ENCODE data around the gene SLC51A. TPM values are rescaled to one million over a fixed set of nuclear protein-coding genes. Genes with fewer than 3 reads are reported as not detected.

Gene SLC51A
- total RNA-seq, 1 donor from 2014 or later: not detected

- peaks cover 21% of the 10 kb centered on the region for H3K4me1 Mint-ChIP-seq (ENCODE audit: low read depth, unreplicated experiment)
- peaks cover 8% of the 10 kb centered on the region for H3K36me3 ChIP-seq (ENCODE audit: insufficient read depth, low read length)
Observed at GRCh38 chr3:196272826-196273225, 56.5 kb downstream of the SLC51A start.

DNA sequence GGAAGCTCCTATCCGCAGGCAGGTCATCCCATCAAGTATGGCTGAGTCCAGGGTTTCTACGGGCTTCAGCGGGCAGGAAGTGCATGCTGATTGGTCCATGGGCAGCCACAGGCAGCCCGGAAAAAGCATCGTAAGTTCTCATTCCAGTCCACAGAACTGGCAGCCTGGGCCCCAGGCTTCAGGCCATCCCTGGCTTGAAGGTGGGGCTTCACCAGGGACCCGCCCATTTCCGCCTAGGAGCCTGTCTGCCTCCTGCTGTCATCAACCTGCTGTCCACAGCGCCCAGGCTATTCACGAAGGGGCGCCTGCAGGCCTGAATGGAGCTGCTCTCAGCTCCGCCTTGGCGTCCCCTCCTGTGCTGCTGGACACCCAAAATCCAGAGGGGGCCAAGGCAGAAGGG is 57.3 kb downstream of the SLC51A start:
- no peak overlapping the region for H3K4me3 Mint-ChIP-seq (ENCODE audit: unreplicated experiment)
- no peaks in the 10 kb centered on the region for H3K9me3 Mint-ChIP-seq (ENCODE audit: unreplicated experiment)
- Histone ChIP-seq H3K79me2 (ENCODE audit: insufficient read depth, low read length) (peaks cover 76% of the 10 kb centered on the region), H3K9me3 (ENCODE audit: insufficient read depth, low read depth, low read length) (no peaks in the 10 kb centered on the region), H3K4me3 (ENCODE audit: insufficient read depth, low read depth, low read length) (no peak overlapping the region), H3K36me3 (ENCODE audit: insufficient read depth, low read length) (peaks cover 4% of the 10 kb centered on the region), H3K9ac (ENCODE audit: low read length) (no peak overlapping the region), H2AFZ (ENCODE audit: low read depth, low read length) (no peak overlapping the region), H3K4me2 (ENCODE audit: low read length) (no peak overlapping the region), H3K27me3 (ENCODE audit: insufficient read depth, low read length) (no peaks in the 10 kb centered on the region), H4K20me1 (ENCODE audit: insufficient read depth, low read length) (peaks cover 40% of the 10 kb centered on the region), H3K4me1 (ENCODE audit: insufficient read depth, low read length) (peaks cover 14% of the 10 kb centered on the region), H3K27ac (ENCODE audit: low read depth, low read length) (no peak overlapping the region)
- DNase-seq (ENCODE audit: low read depth) (no peak), FAIRE-seq (no peak)
- peaks cover 26% of the 10 kb centered on the region for H3K4me1 Mint-ChIP-seq (ENCODE audit: low read depth, unreplicated experiment)
- H3K27me3 Mint-ChIP-seq (ENCODE audit: low read depth, unreplicated experiment): no peaks in the 10 kb centered on the region
- H3K36me3 Mint-ChIP-seq (ENCODE audit: low read depth, unreplicated experiment): peaks cover 22% of the 10 kb centered on the region
- TF ChIP-seq CTCF (IDR thresholded peaks at IDR 0.05; ENCODE audit: insufficient read depth, low read depth, low read length) (no peak), EZH2 (IDR thresholded peaks at IDR 0.05; ENCODE audit: insufficient read depth, low read length) (no peak)
- H3K27ac Mint-ChIP-seq (ENCODE audit: unreplicated experiment): no peak overlapping the region

More at GRCh38 chr3:196272826-196273225, 56.5 kb downstream of the SLC51A start:
- no peak overlapping the region for H3K4me3 ChIP-seq (ENCODE audit: insufficient read depth, low read depth, low read length)
- H3K27me3 ChIP-seq (ENCODE audit: insufficient read depth, low read length): no peaks in the 10 kb centered on the region
- H3K4me1 ChIP-seq (ENCODE audit: insufficient read depth, low read length): peaks cover 15% of the 10 kb centered on the region
- no peak overlapping the region for H3K4me2 ChIP-seq (ENCODE audit: low read length)
- H3K27me3 Mint-ChIP-seq (ENCODE audit: low read depth, unreplicated experiment): no peaks in the 10 kb centered on the region
- no peaks in the 10 kb centered on the region for H3K9me3 ChIP-seq (ENCODE audit: insufficient read depth, low read depth, low read length)
- TF ChIP-seq CTCF (IDR thresholded peaks at IDR 0.05; ENCODE audit: insufficient read depth, low read depth, low read length) (no peak), EZH2 (IDR thresholded peaks at IDR 0.05; ENCODE audit: insufficient read depth, low read length) (no peak)
- H4K20me1 ChIP-seq (ENCODE audit: insufficient read depth, low read length): peaks cover 32% of the 10 kb centered on the region
- H3K27ac ChIP-seq (ENCODE audit: low read depth, low read length): no peak overlapping the region
- DNase-seq (ENCODE audit: low read depth) (no peak), FAIRE-seq (no peak)
- H3K9ac ChIP-seq (ENCODE audit: low read length): no peak overlapping the region
- H3K27ac Mint-ChIP-seq (ENCODE audit: unreplicated experiment): no peak overlapping the region
- no peak overlapping the region for H2AFZ ChIP-seq (ENCODE audit: low read depth, low read length)
- no peak overlapping the region for H3K4me3 Mint-ChIP-seq (ENCODE audit: unreplicated experiment)
- H3K36me3 Mint-ChIP-seq (ENCODE audit: low read depth, unreplicated experiment): peaks cover 20% of the 10 kb centered on the region
- H3K79me2 ChIP-seq (ENCODE audit: insufficient read depth, low read length): peaks cover 68% of the 10 kb centered on the region
- no peaks in the 10 kb centered on the region for H3K9me3 Mint-ChIP-seq (ENCODE audit: unreplicated experiment)

- H3K27me3 Mint-ChIP-seq (ENCODE audit: low read depth, unreplicated experiment): no peaks in the 10 kb centered on the region
- Histone ChIP-seq H3K27ac (ENCODE audit: low read depth, low read length) (no peak overlapping the region), H3K27me3 (ENCODE audit: insufficient read depth, low read length) (no peaks in the 10 kb centered on the region), H3K9me3 (ENCODE audit: insufficient read depth, low read depth, low read length) (no peaks in the 10 kb centered on the region), H3K4me3 (ENCODE audit: insufficient read depth, low read depth, low read length) (no peak overlapping the region), H3K4me2 (ENCODE audit: low read length) (peak overlapping the region; percentile 17), H3K9ac (ENCODE audit: low read length) (no peak overlapping the region), H3K36me3 (ENCODE audit: insufficient read depth, low read length) (no peaks in the 10 kb centered on the region), H2AFZ (ENCODE audit: low read depth, low read length) (no peak overlapping the region), H4K20me1 (ENCODE audit: insufficient read depth, low read length) (peaks cover 44% of the 10 kb centered on the region), H3K79me2 (ENCODE audit: insufficient read depth, low read length) (peaks cover 85% of the 10 kb centered on the region), H3K4me1 (ENCODE audit: insufficient read depth, low read length) (peaks cover 19% of the 10 kb centered on the region)
- H3K36me3 Mint-ChIP-seq (ENCODE audit: low read depth, unreplicated experiment): peaks cover 19% of the 10 kb centered on the region
- H3K4me3 Mint-ChIP-seq (ENCODE audit: unreplicated experiment): no peak overlapping the region
- H3K9me3 Mint-ChIP-seq (ENCODE audit: unreplicated experiment): no peaks in the 10 kb centered on the region
- no peak overlapping the region for H3K27ac Mint-ChIP-seq (ENCODE audit: unreplicated experiment)
- DNase-seq (ENCODE audit: low read depth) (peak; percentile 35), FAIRE-seq (no peak)
- H3K4me1 Mint-ChIP-seq (ENCODE audit: low read depth, unreplicated experiment): peaks cover 31% of the 10 kb centered on the region
- no peak for TF ChIP-seq CTCF (IDR thresholded peaks at IDR 0.05; ENCODE audit: insufficient read depth, low read depth, low read length)
- TF ChIP-seq EZH2 (IDR thresholded peaks at IDR 0.05; ENCODE audit: insufficient read depth, low read length): no peak
Observed at GRCh38 chr3:196274585-196274984, 58.3 kb downstream of the SLC51A start.

Data from astrocyte (in vitro differentiated cells and primary cell).